ENCODE data around the gene STAG1. TPM values are rescaled to one million over a fixed set of nuclear protein-coding genes. Genes with fewer than 3 reads are reported as not detected.

STAG1 gene
- total RNA-seq, 4 donors from 2014 or later, result 39.3 to 53.3 (median 51.3) TPM

DNA sequence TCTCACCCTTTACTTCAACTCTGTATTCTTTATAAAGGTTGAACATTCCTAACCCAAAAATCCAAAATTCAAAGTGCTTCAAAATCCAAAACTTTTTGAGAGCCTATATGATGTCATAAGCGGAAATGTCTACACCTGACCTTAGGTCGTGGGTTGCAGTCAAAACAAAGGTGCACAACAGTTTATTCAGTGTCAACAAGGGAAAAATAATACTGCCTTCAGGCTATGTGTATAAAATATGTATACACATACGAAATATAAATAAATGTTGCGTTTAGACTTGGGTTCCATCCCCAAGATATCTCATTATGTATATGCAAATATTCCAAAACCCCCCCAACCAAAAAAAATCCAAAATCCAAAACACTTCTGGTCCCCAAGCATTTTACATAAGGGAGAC is 90.9 kb downstream of the STAG1 start:
- H3K9me3 ChIP-seq, result no peaks in the 10 kb centered on the region
- no peak for ATAC-seq
- H3K27ac ChIP-seq, result no peak overlapping the region
- WGBS, 2 donors (ENCODE audit: low coverage in 1 of 2), result 85 to 93% methylated on average over 4 of the region's 4 CpGs
- no peak overlapping the region for H3K4me3 ChIP-seq
- H3K27me3 ChIP-seq, result no peaks in the 10 kb centered on the region
- H3K4me1 ChIP-seq, result peaks cover 0 to 39% (median 0%) of the 10 kb centered on the region in 3 donors
- H3K36me3 ChIP-seq, result no peaks in the 10 kb centered on the region
- TF ChIP-seq EP300 (IDR thresholded peaks at IDR 0.05) (no peak), POLR2A (IDR thresholded peaks at IDR 0.05) (no peak), POLR2AphosphoS5 (IDR thresholded peaks at IDR 0.05) (no peak)
- TF ChIP-seq, protein P1, sequence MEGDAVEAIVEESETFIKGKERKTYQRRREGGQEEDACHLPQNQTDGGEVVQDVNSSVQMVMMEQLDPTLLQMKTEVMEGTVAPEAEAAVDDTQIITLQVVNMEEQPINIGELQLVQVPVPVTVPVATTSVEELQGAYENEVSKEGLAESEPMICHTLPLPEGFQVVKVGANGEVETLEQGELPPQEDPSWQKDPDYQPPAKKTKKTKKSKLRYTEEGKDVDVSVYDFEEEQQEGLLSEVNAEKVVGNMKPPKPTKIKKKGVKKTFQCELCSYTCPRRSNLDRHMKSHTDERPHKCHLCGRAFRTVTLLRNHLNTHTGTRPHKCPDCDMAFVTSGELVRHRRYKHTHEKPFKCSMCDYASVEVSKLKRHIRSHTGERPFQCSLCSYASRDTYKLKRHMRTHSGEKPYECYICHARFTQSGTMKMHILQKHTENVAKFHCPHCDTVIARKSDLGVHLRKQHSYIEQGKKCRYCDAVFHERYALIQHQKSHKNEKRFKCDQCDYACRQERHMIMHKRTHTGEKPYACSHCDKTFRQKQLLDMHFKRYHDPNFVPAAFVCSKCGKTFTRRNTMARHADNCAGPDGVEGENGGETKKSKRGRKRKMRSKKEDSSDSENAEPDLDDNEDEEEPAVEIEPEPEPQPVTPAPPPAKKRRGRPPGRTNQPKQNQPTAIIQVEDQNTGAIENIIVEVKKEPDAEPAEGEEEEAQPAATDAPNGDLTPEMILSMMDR (IDR thresholded peaks at IDR 0.05), result no peak

DNA sequence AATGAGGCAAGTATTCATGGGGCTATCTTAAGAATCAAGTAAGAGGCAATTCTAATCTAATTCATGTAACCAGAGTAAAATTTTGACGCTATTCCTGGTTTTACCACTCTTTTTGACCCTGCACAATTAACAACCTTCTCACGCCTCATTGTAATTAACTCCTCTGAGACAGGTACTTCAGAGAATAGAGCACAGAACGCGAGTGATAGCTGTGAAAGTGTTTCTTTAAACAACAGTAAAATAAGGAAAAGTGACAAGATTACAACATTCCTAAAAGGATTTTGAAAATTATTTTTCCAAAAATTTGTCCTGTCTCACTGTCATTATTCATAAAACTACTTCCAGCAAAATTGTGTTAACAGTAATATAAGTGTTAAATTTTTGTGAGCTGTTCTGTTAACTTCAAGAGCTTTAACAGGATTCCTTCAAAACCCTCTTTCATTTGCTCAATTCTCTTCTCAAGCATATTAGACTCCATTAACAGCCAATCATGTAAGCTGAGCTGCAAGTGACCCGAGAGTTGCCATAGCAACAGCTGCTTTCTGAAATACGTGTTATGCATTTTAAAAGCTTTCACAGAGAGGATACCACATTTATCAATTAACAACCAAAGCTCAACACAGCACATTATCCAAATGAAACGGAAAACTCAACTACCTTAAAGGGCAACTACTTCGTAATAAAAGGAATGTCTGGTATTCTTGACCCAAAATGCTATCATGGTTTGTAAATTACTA is 93.1 kb downstream of the STAG1 start:
- TF ChIP-seq POLR2AphosphoS5 (IDR thresholded peaks at IDR 0.05) (no peak), POLR2A (IDR thresholded peaks at IDR 0.05) (no peak), EP300 (IDR thresholded peaks at IDR 0.05) (no peak)
- TF ChIP-seq, protein P1 (IDR thresholded peaks at IDR 0.05), result no peak
- H3K9me3 ChIP-seq, result peaks cover 0 to 7% (median 0%) of the 10 kb centered on the region in 3 donors
- no peaks in the 10 kb centered on the region for H3K36me3 ChIP-seq
- H3K4me3 ChIP-seq, result no peak overlapping the region
- WGBS, 2 donors (ENCODE audit: low coverage in 1 of 2), result 30 to 32% methylated on average over 6 to 8 of the region's 8 CpGs
- H3K27ac ChIP-seq, result no peak overlapping the region
- no peaks in the 10 kb centered on the region for H3K27me3 ChIP-seq
- peaks cover 0 to 33% (median 0%) of the 10 kb centered on the region in 3 donors for H3K4me1 ChIP-seq
- no peak for ATAC-seq

DNA sequence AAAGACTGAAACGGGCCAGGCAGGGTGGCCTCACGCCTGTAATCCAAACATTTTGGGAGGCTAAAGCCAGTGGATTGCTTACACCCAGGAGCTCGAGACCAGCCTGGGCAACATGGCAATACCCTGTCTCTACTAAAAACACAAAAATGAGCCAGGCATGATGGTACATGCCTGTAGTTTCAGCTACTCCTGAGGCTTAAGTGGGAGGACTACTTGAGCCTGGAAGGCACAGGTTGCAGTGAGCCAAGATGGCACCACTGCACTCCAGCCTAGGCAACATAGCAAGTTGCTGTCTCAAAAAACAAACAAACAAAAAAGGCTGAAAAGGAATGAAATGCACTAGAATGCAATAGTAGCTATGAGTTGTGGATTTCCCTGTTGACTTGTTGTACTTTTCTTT is 94.7 kb downstream of the STAG1 start:
- no peak for TF ChIP-seq POLR2AphosphoS5 (IDR thresholded peaks at IDR 0.05)
- no peak for TF ChIP-seq POLR2A (IDR thresholded peaks at IDR 0.05)
- no peak for TF ChIP-seq EP300 (IDR thresholded peaks at IDR 0.05)
- Histone ChIP-seq H3K27ac (no peak overlapping the region), H3K27me3 (no peaks in the 10 kb centered on the region), H3K9me3 (peaks cover 0 to 21% (median 0%) of the 10 kb centered on the region in 3 donors), H3K4me1 (peaks cover 0 to 28% (median 0%) of the 10 kb centered on the region in 3 donors), H3K36me3 (no peaks in the 10 kb centered on the region), H3K4me3 (no peak overlapping the region)
- no peak for ATAC-seq
- no CpG with 5 or more reads among the region's 3 CpGs for WGBS, 2 donors (ENCODE audit: low coverage in 1 of 2)

DNA sequence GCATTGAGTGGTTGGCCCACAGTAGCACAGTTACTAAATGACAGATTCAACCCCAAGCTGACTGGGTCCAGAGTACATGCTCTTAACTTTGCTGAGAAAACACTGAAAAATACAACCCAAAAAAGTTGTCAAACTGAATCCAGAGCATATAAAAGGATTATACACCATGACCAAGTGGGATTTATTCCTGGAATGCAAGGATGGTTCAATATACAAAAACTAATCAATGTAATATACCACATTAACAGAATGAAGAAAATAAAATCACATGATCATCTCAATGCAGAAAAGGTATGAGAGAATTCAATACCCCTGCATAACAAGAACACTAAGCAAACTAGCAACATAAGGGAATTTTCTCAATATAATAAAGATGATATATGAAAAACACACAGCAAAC is 98.5 kb downstream of the STAG1 start:
- Histone ChIP-seq H3K27me3 (no peaks in the 10 kb centered on the region), H3K36me3 (no peaks in the 10 kb centered on the region), H3K4me1 (peaks cover 0 to 14% (median 0%) of the 10 kb centered on the region in 3 donors), H3K9me3 (peaks cover 0 to 21% (median 0%) of the 10 kb centered on the region in 3 donors), H3K27ac (no peak overlapping the region), H3K4me3 (no peak overlapping the region)
- TF ChIP-seq, protein P1 (IDR thresholded peaks at IDR 0.05), result no peak
- TF ChIP-seq EP300 (IDR thresholded peaks at IDR 0.05), result no peak
- no peak for TF ChIP-seq POLR2A (IDR thresholded peaks at IDR 0.05)
- no peak for TF ChIP-seq POLR2AphosphoS5 (IDR thresholded peaks at IDR 0.05)
- ATAC-seq, result no peak

DNA sequence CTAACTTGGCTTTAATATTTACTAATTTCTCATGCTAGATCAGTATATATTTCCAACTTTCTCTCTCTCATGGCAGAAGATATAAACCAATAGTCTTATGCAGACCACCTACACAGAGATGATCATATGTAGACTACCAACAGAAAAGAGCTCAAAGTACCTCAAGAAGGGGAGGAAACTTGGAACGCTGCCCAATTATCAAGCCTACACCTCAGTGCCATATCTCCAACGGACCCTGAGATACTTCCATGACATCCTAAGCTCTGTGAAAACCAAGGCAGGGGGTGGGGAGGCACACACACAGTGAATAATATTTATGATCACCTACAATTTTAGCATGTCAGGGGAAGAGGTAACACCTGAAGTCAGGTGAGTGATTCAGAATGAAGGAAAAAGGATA is 100.6 kb downstream of the STAG1 start:
- no peak for ATAC-seq

More for the DNA sequence above, 100.6 kb downstream of the STAG1 start:
- no peak for TF ChIP-seq POLR2A (IDR thresholded peaks at IDR 0.05)
- TF ChIP-seq POLR2AphosphoS5 (IDR thresholded peaks at IDR 0.05), result no peak
- TF ChIP-seq, protein P1 (IDR thresholded peaks at IDR 0.05), result no peak
- TF ChIP-seq EP300 (IDR thresholded peaks at IDR 0.05), result no peak
- Histone ChIP-seq H3K27ac (no peak overlapping the region), H3K4me3 (no peak overlapping the region), H3K36me3 (no peaks in the 10 kb centered on the region), H3K9me3 (peaks cover 0 to 21% (median 0%) of the 10 kb centered on the region in 3 donors), H3K4me1 (no peaks in the 10 kb centered on the region), H3K27me3 (no peaks in the 10 kb centered on the region)
- 68 to 75% methylated on average over 2 of the region's 2 CpGs for WGBS, 2 donors (ENCODE audit: low coverage in 1 of 2)
